IPS DF 4.7 (cell line): ENCODE data around the gene BGLAP.

Experiments
- DNase-seq: peaks from one replicate; pipeline ENCODE4 v3.0.0-alpha.2; 2013; ENCODE audit warnings: low spot score; ENCODE audit errors: extremely low read depth

Gene BGLAP

GRCh38 chr1:156226782-156227181, 15.2 kb upstream of the BGLAP start:
- DNase-seq = no peak

GRCh38 chr1:156228501-156228900, 13.5 kb upstream of the BGLAP start:
- DNase-seq = no peak

GRCh38 chr1:156229809-156230472, 12.0 kb upstream of the BGLAP start:
- DNase-seq = no peak

GRCh38 chr1:156230473-156230837, 11.5 kb upstream of the BGLAP start:
- DNase-seq = no peak

GRCh38 chr1:156232201-156232894, 9.6 kb upstream of the BGLAP start:
- no peak for DNase-seq

- DNase-seq = no peak
These were observed 8.4 kb upstream of the BGLAP start for GRCh38 chr1:156233426-156234127.

GRCh38 chr1:156236164-156236563, 5.8 kb upstream of the BGLAP start:
- no peak for DNase-seq

GRCh38 chr1:156238248-156238647, 3.7 kb upstream of the BGLAP start:
- no peak for DNase-seq

GRCh38 chr1:156241311-156241811, 623 bp upstream of the BGLAP start:
- no peak for DNase-seq

- no peak for DNase-seq
These were observed 754 bp downstream of the BGLAP start for GRCh38 chr1:156242738-156243137.

- no peak for DNase-seq
These were observed 2.1 kb downstream of the BGLAP start for GRCh38 chr1:156244126-156244525.

GRCh38 chr1:156244712-156245111, 2.7 kb downstream of the BGLAP start:
- no peak for DNase-seq

- DNase-seq = no peak
These were observed 3.7 kb downstream of the BGLAP start for GRCh38 chr1:156245451-156246232.

- DNase-seq = no peak
These were observed 4.3 kb downstream of the BGLAP start for GRCh38 chr1:156246241-156246780.

- DNase-seq = no peak
These were observed 4.9 kb downstream of the BGLAP start for GRCh38 chr1:156246781-156247459.

GRCh38 chr1:156247460-156248322, 5.7 kb downstream of the BGLAP start, which contains the start of gene PAQR6:
Gene PAQR6 (minus strand): TSS chr1:156248056. CDS start chr1:156246731, 1,325 bp downstream.
- DNase-seq = no peak

- no peak for DNase-seq
These were observed 6.3 kb downstream of the BGLAP start for GRCh38 chr1:156248323-156248683.

- DNase-seq = no peak
These were observed 7.6 kb downstream of the BGLAP start for GRCh38 chr1:156249593-156249992.

GRCh38 chr1:156251527-156251926, 9.5 kb downstream of the BGLAP start:
- DNase-seq = no peak

GRCh38 chr1:156253634-156254033, 11.7 kb downstream of the BGLAP start:
- DNase-seq = no peak
